ENCODE data around the gene C7orf25.
A peak's percentile ranks its signal among the peaks of the same experiment; 100 is the strongest.

DNA sequence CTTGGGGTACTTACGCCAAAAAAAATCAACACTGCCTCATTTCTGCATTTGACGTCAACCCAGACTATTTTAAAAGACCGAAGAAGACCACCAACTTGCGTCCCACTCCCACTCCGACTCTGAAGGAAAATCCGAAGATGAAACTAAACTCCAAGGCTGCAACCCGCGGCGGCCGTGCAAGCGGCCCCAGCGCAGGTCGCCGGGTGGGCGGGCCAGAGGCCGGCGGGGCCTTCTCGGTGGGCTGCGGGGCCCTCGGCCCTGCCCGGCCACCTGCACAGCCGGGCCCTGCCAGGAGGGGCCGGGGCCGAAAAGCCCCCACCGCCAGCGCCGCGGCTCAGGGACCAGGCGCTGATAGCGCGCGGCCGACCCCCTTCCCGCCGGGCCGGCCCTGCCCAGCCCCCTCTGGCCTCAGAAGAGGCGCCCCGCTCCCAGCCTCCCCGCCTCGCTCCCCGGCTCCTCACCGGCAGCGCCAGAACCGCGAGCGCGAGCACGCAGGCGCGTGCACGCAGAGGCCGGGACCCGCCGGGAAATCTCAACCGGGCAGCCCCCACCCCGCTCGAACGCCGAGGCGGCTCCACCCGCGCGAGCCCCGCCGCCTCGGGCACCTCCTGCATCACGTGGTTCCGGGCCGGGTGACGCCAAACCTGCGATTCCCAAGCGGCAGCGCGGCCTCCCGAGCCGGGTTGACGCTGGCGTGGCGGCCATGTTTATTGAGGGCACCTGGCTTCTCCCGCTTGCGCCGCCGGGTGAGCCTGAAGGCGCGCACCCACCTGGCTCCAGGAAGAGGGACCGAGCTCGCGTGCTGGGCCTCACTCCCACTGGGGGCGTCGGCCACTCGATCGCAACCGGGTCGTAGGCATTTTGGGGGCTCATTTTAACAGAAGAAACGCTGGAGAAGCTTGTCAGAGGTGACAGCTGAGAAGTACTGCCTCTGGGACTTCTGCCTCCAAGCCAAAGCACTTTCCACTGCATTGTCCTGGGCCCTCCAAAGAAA is at the start of gene C7orf25:
- TF ChIP-seq MYC (IDR thresholded peaks at IDR 0.05; ENCODE audit: borderline replicate concordance, low read length) (no peak), CTCF (IDR thresholded peaks at IDR 0.05) (no peak), RAD21 (conservative IDR thresholded peaks at IDR 0.05 in 1 of 2, IDR thresholded peaks at IDR 0.05 in 1 of 2) (no peak), CBX2 (IDR thresholded peaks at IDR 0.05; ENCODE audit: borderline replicate concordance, low read depth) (no peak), JUN (IDR thresholded peaks at IDR 0.05) (peak; percentile 49 to 88; a peak in 4 of 5 replicates), POLR2AphosphoS2 (conservative IDR thresholded peaks at IDR 0.05; ENCODE audit: low read length) (0 out of 2 replicates have a peak, but pooled peaks have one; percentile 49), POLR2A (IDR thresholded peaks at IDR 0.05; ENCODE audit: low read length) (peak; percentile 43), SREBF2 (IDR thresholded peaks at IDR 0.05) (no peak), CEBPB (IDR thresholded peaks at IDR 0.05) (no peak), HOXB13 (CRISPR knock-in tag; IDR thresholded peaks at IDR 0.05; ENCODE audit: low read depth) (no peak), JUNB (IDR thresholded peaks at IDR 0.05) (no peak)
- TF ChIP-seq, protein P1, sequence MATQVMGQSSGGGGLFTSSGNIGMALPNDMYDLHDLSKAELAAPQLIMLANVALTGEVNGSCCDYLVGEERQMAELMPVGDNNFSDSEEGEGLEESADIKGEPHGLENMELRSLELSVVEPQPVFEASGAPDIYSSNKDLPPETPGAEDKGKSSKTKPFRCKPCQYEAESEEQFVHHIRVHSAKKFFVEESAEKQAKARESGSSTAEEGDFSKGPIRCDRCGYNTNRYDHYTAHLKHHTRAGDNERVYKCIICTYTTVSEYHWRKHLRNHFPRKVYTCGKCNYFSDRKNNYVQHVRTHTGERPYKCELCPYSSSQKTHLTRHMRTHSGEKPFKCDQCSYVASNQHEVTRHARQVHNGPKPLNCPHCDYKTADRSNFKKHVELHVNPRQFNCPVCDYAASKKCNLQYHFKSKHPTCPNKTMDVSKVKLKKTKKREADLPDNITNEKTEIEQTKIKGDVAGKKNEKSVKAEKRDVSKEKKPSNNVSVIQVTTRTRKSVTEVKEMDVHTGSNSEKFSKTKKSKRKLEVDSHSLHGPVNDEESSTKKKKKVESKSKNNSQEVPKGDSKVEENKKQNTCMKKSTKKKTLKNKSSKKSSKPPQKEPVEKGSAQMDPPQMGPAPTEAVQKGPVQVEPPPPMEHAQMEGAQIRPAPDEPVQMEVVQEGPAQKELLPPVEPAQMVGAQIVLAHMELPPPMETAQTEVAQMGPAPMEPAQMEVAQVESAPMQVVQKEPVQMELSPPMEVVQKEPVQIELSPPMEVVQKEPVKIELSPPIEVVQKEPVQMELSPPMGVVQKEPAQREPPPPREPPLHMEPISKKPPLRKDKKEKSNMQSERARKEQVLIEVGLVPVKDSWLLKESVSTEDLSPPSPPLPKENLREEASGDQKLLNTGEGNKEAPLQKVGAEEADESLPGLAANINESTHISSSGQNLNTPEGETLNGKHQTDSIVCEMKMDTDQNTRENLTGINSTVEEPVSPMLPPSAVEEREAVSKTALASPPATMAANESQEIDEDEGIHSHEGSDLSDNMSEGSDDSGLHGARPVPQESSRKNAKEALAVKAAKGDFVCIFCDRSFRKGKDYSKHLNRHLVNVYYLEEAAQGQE (IDR thresholded peaks at IDR 0.05): no peak
- TF ChIP-seq, protein P2, sequence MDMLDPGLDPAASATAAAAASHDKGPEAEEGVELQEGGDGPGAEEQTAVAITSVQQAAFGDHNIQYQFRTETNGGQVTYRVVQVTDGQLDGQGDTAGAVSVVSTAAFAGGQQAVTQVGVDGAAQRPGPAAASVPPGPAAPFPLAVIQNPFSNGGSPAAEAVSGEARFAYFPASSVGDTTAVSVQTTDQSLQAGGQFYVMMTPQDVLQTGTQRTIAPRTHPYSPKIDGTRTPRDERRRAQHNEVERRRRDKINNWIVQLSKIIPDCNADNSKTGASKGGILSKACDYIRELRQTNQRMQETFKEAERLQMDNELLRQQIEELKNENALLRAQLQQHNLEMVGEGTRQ (IDR thresholded peaks at IDR 0.05): peak; percentile 96
